Left lung (tissue), 10 donors: ENCODE measurements around the gene FLT4. TPM values are rescaled to one million over a fixed set of nuclear protein-coding genes. Genes with fewer than 3 reads are reported as not detected.

Experiments used
- ATAC-seq: fragments of 200-7000 bp; cut with Tn5 transposase; one replicate; pipeline ENCODE4 v1.9.1; 2020; ENCODE audit warnings: moderate library complexity
- DNase-seq, 4 donors: peaks; one replicate each; pipeline ENCODE4 v3.0.0-alpha.2; 2013 to 2020
- H3K27ac ChIP-seq, 2 donors: fragments of 200-600 bp; sonication (generic) in 1 of 2; one replicate each; pipeline versions ENCODE4 v1.5.0 to v1.8.0; 2020 to 2021
- H3K27me3 ChIP-seq, 2 donors: fragments of 200-600 bp; sonication (generic) in 1 of 2; one replicate each; pipeline versions ENCODE4 v1.5.0 to v1.8.0; 2020 to 2021
- H3K36me3 ChIP-seq, 2 donors: fragments of 200-600 bp; sonication (generic) in 1 of 2; one replicate each; pipeline versions ENCODE4 v1.5.0 to v1.8.0; 2020 to 2021
- H3K4me1 ChIP-seq, 2 donors: fragments of 200-600 bp; one replicate each; pipeline ENCODE4 v1.8.0; 2021
- H3K4me3 ChIP-seq, 2 donors: fragments of 200-600 bp; sonication (generic) in 1 of 2; one replicate each; pipeline versions ENCODE4 v1.5.0 to v1.8.0; 2020 to 2021; ENCODE audit warnings: mild to moderate bottlenecking in 1 of 2
- H3K9me3 ChIP-seq, 2 donors: fragments of 200-600 bp; sonication (generic) in 1 of 2; one replicate each; pipeline versions ENCODE4 v1.5.0 to v1.8.0; 2020 to 2021
- CTCF ChIP-seq, 2 donors: fragments of 200-600 bp; sonication (generic) in 1 of 2; IDR thresholded peaks; one replicate each; pipeline versions ENCODE4 v1.5.0 to v1.8.0; 2021; ENCODE audit warnings: antibody characterized with exemption in 2 of 2
- intact Hi-C, 2 donors: fragments of 100-400 bp; cut with DNase I; formaldehyde crosslinking; loops; one replicate each; pipeline versions ENCODE4 v1.11.2 to v1.14.2; 2022
- polyA plus RNA-seq, 6 donors: library from polyadenylated mRNA; unstranded; fragments of 120-200 nt; gene quantifications; one replicate each; pipeline ENCODE4 v1.2.1, GENCODE V29; 2013; ENCODE audit not compliant: insufficient read length in 6 of 6
- total RNA-seq, 2 donors: library from RNA; stranded (reverse); fragmentation: NEBNext Ultra II Directional; extraction: Animal tissue kit (Norgen Biotek cat#: 25700); gene quantifications; one replicate each; pipeline ENCODE4 v1.2.1, GENCODE V29; 2021
- donor health status: DM: no; HTN: yes; CAD: no.
- donor health status: DM: no; HTN: no; CAD: no.

The FLT4 gene
- total and polyA plus RNA-seq, 8 donors: 21.7 to 48.5 (median 38.2) TPM

GRCh38 chr5:180591311-180591887 is 58.0 kb downstream of the FLT4 start, which contains the start of gene SCGB3A1:
Gene SCGB3A1 (minus strand): TSS chr5:180591499. CDS start chr5:180591462, 37 bp downstream.
- no peaks in the 10 kb centered on the region for H3K36me3 ChIP-seq
- DNase-seq: peak in 1 of 4 donors; percentile 86
- no peak for TF ChIP-seq CTCF (IDR thresholded peaks at IDR 0.05)
- ATAC-seq: peak; percentile 51
- no peak within 1 kb of the TSS for H3K27ac ChIP-seq
- intact Hi-C loops: no loop called here
- H3K4me1 ChIP-seq: peaks cover 12 to 26% of the 10 kb centered on the region in 2 donors
- peaks cover 27 to 52% of the 10 kb centered on the region in 2 donors for H3K27me3 ChIP-seq
- peak within 1 kb of the TSS; percentile 16 to 23 for H3K4me3 ChIP-seq
- no peaks in the 10 kb centered on the region for H3K9me3 ChIP-seq

GRCh38 chr5:180590543-180591310 is 58.7 kb downstream of the FLT4 start:
- H3K27ac ChIP-seq: no peak overlapping the region
- intact Hi-C loops: no loop called here
- ATAC-seq: peak; percentile 43
- H3K27me3 ChIP-seq: peaks cover 27 to 56% of the 10 kb centered on the region in 2 donors
- no peaks in the 10 kb centered on the region for H3K36me3 ChIP-seq
- DNase-seq: peak in 1 of 4 donors; percentile 69
- no peak for TF ChIP-seq CTCF (IDR thresholded peaks at IDR 0.05)
- peak overlapping the region; percentile 16 to 23 for H3K4me3 ChIP-seq
- no peaks in the 10 kb centered on the region for H3K9me3 ChIP-seq
- peaks cover 10 to 26% of the 10 kb centered on the region in 2 donors for H3K4me1 ChIP-seq

GRCh38 chr5:180589771-180590542 is 59.4 kb downstream of the FLT4 start:
- Histone ChIP-seq H3K36me3 (no peaks in the 10 kb centered on the region), H3K9me3 (no peaks in the 10 kb centered on the region), H3K27ac (no peak overlapping the region), H3K4me1 (peaks cover 10 to 26% of the 10 kb centered on the region in 2 donors), H3K27me3 (peaks cover 27 to 61% of the 10 kb centered on the region in 2 donors), H3K4me3 (peak overlapping the region; percentile 16 to 23)
- ATAC-seq (peak; percentile 9), DNase-seq (peak in 1 of 4 donors; percentile 76)
- intact Hi-C loops: no loop called here
- TF ChIP-seq CTCF (IDR thresholded peaks at IDR 0.05): no peak

GRCh38 chr5:180586870-180587269 is 62.5 kb downstream of the FLT4 start:
- H3K4me1 ChIP-seq: peaks cover 10 to 24% of the 10 kb centered on the region in 2 donors
- intact Hi-C loops: no loop called here
- H3K27ac ChIP-seq: no peak overlapping the region
- no peak overlapping the region for H3K4me3 ChIP-seq
- no peaks in the 10 kb centered on the region for H3K36me3 ChIP-seq
- H3K9me3 ChIP-seq: no peaks in the 10 kb centered on the region
- TF ChIP-seq CTCF (IDR thresholded peaks at IDR 0.05): no peak
- ATAC-seq: no peak
- DNase-seq: no peak
- H3K27me3 ChIP-seq: peaks cover 27 to 51% of the 10 kb centered on the region in 2 donors
